Forelimb muscle (tissue), 1 donor: ENCODE measurements around the gene KCNMA1. TPM values are rescaled to one million over a fixed set of nuclear protein-coding genes. Genes with fewer than 3 reads are reported as not detected.

Experiments used
- DNase-seq: peaks from one replicate; pipeline ENCODE4 v3.0.0-alpha.2; 2013; ENCODE audit warnings: low read depth
- polyA plus RNA-seq: library from polyadenylated mRNA; unstranded; fragments of 120-200 nt; gene quantifications from one replicate; pipeline ENCODE4 v1.2.1, GENCODE V29; 2013; ENCODE audit not compliant: insufficient read length

Gene KCNMA1
- polyA plus RNA-seq, 1 donor = 15.1 TPM

- DNase-seq = no peak
These were observed 298.4 kb downstream of the KCNMA1 start for GRCh38 chr10:77339166-77339565.

DNA sequence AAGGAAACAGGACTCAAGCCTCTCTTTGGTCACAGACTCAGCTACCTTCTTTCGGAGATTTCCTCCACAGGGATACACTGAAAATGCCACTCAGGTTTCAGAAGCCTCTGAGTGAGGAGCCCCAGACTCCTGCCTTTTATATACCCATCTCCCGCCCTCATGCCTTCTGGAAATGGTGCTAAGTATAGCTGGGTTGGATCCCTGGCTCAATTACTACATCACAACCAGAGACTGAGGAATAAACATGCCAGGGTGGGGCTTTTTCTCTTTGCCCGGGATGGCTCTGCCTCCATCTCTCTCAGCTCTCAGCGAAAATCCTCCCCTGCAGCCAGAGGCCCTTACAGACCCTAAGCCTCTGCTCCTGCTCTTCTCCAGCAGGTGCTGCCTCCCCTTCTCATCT lies 299.5 kb downstream of the KCNMA1 start:
- DNase-seq = no peak

DNA sequence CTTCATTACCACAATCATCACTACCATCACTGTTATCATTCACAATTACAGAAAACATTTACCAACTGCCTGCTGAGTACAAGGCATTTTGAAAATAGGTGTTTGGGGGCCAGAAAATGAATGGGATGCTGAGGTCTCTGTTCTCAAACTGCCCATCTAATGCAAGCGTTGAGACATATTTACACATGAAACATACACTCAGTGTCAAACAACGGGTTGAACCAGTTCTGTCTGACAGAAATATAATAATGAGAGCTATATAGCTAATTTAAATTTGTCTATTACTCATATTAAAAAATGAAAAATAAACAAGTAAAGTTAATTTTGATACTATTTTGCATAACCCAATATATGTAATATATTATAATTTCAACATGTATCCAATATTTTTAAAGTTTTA lies 303.1 kb downstream of the KCNMA1 start:
- DNase-seq = no peak

GRCh38 chr10:77333610-77334340 lies 303.8 kb downstream of the KCNMA1 start:
- no peak for DNase-seq

GRCh38 chr10:77332256-77332655 lies 305.4 kb downstream of the KCNMA1 start:
- DNase-seq = no peak

- DNase-seq = no peak
These were observed 309.3 kb downstream of the KCNMA1 start for GRCh38 chr10:77328272-77328816.

- no peak for DNase-seq
These were observed 312.4 kb downstream of the KCNMA1 start for GRCh38 chr10:77325233-77325537.

DNA sequence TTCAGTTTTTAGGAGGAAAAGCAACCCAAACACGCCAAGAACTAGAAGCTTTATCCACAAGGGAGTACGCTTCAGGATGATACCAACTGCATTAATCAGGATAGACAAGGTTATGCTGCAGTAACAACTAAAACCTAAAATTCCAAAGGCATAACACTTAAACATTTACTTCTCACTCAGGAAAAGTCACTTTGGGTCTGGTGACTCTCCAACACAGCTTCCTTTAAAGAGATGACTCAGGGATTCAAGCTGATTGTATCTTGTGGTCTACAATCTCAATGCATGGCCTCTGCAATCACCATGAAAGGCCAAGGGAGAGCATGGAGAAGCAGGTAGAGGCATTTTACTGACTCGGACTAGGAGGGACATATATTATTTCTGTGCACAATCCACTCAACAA lies 315.8 kb downstream of the KCNMA1 start:
- no peak for DNase-seq

DNA sequence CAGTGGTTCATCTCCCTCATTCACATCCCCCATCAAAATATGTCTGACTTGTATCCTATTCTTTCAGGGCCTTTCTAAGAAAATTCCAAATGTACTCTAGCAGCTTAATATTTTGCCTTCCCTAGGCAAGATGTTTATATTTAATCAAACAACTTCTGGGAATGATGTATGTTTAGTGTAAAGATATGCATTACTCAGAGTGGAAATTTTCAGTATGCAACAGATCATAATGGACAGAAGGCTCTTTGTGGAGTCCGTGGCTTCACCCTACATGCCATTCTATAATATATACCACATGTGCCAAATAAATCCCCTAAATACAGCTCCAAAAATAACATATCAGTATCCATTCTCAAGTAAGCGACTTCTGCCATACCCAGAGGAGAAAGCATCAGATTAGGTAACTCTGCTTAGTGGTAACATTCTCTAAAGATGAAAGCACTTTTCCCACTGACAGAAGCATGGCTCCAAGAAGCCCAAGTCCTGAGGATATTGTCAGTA lies 316.6 kb downstream of the KCNMA1 start:
- no peak for DNase-seq

DNA sequence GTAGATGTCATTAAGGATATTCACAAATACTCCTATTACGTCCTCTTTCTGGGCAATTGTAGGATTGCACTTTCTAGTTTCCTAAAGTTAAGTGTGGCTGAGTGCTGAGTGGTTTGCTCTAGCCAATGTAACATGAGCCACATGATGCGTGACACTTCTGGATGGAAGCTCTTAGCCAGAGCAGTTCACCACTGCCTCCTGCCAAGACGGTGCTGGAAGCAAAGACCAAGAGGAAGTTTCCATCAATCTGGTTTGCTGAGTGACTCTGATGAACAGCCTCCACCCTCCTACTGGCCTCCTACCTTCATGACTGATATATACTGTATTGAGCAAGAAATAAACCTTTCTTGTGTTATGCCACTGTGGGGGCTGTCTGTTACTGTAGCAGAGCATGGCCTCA lies 318.1 kb downstream of the KCNMA1 start:
- DNase-seq = no peak

GRCh38 chr10:77318739-77319138 lies 318.9 kb downstream of the KCNMA1 start:
- DNase-seq = no peak

DNA sequence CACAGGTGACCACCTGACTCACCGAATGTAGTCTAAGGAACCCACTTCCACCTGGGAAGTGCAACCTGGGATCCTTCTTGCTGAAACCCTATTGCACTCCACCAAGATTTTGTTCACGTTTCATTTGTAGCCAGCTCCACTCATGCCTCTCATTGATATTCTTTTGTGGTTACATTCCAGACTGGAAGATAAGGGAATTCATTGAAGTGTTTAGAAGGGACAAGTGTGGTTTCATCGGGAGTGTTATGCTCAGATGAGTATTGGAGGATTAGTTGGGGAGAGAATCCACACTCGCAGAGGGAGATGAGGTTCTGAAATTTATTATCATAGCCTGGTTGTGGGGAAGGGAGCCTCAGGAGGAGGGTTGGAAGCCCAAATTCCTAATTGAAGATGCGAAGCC lies 320.4 kb downstream of the KCNMA1 start:
- no peak for DNase-seq

DNA sequence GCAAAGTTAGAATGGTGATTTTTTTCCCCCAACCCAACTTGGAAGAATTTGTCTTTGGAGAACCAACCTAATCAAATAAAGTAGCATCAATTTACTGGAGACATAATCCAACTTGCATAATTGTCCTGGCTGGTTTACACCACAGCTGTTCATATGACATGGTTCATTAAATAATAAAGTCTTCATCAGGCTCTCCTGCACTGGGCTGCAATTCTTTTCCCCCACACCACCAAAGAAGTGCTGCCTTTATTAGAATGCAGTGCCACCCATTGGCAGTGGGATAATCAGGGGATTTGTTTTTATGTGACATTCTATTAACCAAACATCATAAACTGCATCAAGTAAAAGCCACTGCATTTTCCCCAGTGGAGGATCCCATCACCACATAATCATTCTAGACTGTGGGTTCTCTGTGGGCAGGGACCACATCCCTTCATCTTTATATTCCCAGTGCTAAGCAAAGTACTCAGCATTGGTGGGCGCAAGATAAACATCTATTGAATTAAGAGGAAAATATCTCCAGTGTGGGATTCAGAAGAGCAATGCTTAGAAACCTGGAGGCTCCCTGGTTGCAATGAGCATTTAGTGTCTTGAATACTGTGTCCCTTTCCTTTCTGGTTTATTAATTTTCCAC lies 322.0 kb downstream of the KCNMA1 start:
- no peak for DNase-seq

DNA sequence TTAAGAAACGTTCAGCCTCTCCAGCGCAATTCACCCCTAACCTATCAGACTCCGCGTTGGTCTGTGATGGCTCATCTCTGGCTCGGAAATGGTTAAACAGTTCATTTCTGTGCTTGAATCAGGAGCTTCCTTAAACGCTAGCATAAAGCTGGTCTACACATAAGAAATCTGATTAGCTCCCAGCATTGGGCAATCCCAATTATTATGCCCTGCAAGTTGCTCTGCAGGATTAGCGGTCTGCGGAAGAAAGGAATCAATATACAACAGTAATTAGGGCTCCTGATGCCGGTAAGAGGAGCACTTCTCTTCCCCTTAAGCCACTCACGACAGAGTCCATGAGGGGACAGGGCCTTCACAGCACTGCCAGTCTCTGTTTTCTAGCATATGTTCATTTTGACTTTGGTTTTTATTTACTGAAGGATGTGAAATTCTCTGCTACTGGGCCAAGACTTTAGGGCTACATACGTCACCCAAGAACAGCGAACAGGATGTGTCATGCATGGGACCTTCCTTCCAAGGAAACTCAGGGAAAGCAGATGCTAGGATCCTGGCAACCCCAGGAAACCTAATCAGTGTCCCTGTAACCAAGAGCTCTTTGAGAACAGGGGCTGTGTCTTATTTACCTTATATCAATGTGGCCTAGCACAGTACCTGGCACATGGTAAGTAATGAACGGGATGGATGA lies 324.4 kb downstream of the KCNMA1 start:
- DNase-seq = no peak

DNA sequence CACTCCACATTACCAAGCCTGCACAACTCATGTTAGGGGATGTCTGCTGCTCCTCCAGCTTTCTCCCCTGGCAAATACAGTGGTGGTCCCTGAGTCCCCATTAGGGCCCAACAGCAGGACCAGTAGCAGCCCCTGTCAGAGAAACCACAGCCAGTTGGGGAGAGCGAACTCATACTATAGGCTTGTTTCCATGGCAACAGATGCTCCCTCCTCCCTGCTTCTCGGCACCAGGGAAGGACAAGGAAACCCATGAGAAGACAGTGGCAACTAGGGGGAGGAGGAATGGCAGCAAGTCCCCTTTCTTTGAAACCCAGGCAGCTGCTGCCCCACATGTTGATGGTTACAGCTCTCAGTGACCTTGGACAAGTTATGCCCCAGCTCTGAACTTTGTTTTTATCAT lies 326.4 kb downstream of the KCNMA1 start:
- DNase-seq = no peak

DNA sequence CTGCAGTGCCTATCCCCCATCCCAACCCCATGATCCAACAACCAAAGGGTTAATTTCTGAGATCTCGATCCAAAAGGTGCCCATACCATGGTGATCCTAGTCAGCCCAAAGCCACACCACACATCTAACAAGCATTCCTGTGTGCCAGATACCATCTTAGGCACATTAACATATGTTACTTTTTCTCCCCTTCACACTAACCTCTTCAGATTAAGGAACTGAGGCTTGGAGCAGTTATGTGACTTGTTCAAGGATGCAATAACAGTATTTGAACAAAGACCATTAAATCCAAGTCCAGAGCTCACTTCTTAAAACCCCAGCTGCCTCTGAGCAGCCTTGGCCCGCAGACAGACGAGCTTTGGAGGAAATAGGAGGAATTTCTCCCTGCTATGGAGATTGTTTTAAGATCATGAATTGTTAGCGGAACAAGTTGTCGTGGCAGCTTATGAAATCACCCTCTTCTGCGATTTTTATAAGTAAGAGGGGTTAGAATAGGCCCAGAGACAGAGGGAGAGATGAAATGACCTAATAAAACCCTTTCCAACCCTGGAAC lies 327.2 kb downstream of the KCNMA1 start:
- DNase-seq = peak; percentile 44

GRCh38 chr10:77309509-77309908 lies 328.1 kb downstream of the KCNMA1 start:
- no peak for DNase-seq

- no peak for DNase-seq
These were observed 328.5 kb downstream of the KCNMA1 start for GRCh38 chr10:77309092-77309491.

DNA sequence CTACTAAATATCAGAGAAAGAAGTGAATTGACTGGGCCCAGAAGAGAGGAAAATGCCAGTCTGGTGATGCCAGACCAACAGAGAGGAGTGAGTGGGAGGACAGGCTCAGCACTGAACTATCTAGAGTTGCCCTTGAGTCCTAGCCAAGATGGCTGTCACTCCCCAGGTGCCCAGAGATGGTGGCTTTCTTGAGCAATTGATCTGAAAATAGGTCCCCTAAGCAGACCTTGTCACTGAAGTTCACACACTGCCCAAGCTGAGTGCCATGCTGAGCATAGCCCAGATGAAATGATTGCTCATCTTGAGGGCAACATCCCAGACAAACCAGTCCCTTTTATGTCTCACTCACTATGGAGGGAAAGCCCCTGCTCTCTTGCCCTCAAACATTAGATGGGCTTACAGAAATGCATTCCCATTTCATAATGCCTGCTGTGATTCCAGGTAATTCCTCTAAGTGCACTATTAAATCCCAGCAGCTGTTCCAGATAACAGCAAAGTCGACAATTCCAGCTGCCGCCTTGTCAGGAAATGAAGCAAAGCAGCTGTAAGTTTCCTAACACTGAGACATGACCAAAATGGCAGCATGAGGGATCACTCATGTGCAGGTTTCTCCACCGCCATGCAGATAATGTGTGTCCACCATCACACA lies 329.4 kb downstream of the KCNMA1 start:
- DNase-seq = no peak

DNA sequence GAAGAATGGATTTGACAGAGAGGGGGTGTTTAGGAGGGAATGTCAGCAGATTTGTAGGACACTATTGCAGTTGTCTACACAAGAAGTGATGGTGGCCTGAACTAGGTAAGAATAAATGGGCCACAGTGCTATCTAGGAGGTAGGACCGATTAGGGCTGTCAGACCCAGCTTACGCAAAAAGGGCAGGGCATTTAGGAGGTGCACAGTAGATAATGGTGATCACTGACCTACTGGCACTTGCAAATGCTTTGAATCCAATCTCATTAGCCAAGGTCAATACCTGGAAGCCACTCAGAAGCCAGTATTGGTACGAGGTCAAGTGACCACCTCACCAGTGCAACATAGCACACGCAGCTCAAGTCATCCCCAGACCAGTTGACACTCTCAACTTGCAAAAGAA lies 330.9 kb downstream of the KCNMA1 start:
- DNase-seq = no peak

GRCh38 chr10:77305650-77306632 lies 331.7 kb downstream of the KCNMA1 start:
- no peak for DNase-seq
